Tibial artery (tissue), 4 donors: Measurements from ENCODE around the gene CERT1.
"Not testable (repeated sequence)": the region's sequence is repeated elsewhere in the genome, so short reads cannot be mapped to it uniquely, and the experiment has no call there.

Source experiments
- DNase-seq, 2 donors: peaks; one replicate each; pipeline ENCODE4 v3.0.0-alpha.2; 2019
- H3K27ac ChIP-seq, 2 donors: fragments of 200-600 bp; sonication (generic) in 1 of 2; 1 replicate in 1 of 2; 2 replicates in 1 of 2; pipeline ENCODE4 v1.5.1; 2018 to 2019; ENCODE audit warnings: mild to moderate bottlenecking in 1 of 2
- H3K27me3 ChIP-seq, 2 donors: fragments of 200-600 bp; sonication (generic) in 1 of 2; one replicate each; pipeline versions ENCODE4 v1.5.1 to v1.6.0; 2016 to 2019
- H3K36me3 ChIP-seq, 3 donors: fragments of 200-600 bp; sonication (generic) in 2 of 3; one replicate each; pipeline ENCODE4 v1.5.1; 2016 to 2019; ENCODE audit warnings: mild to moderate bottlenecking in 2 of 3
- H3K4me1 ChIP-seq, 4 donors: fragments of 200-600 bp; sonication (generic) in 2 of 4; 1 replicate in 3 of 4; 2 replicates in 1 of 4; pipeline ENCODE4 v1.5.1; 2016 to 2019
- H3K4me3 ChIP-seq, 2 donors: fragments of 200-600 bp; sonication (generic) in 1 of 2; 1 replicate in 1 of 2; 2 replicates in 1 of 2; pipeline ENCODE4 v1.5.1; 2018 to 2019; ENCODE audit warnings: mild to moderate bottlenecking in 2 of 2
- H3K9me3 ChIP-seq, 3 donors: fragments of 200-600 bp; sonication (generic) in 1 of 3; one replicate each; pipeline ENCODE4 v1.5.1; 2016 to 2019
- CTCF ChIP-seq, 2 experiments: fragments of 200-600 bp in 1 of 2; fragments of 450-650 bp in 1 of 2; IDR thresholded peaks; one replicate each; pipeline ENCODE4 v1.5.1; 2017 to 2019; ENCODE audit warnings: antibody characterized with exemption in 2 of 2, mild to moderate bottlenecking in 1 of 2, moderate library complexity in 1 of 2
- intact Hi-C: fragments of 100-400 bp; cut with DNase I; formaldehyde crosslinking; loops from one replicate; pipeline ENCODE4 v1.15.0; 2023; ENCODE audit warnings: low total_unique reads

Gene CERT1

GRCh38 chr5:75338408-75338807, 173.0 kb downstream of the CERT1 start:
- no peak for TF ChIP-seq CTCF (IDR thresholded peaks at IDR 0.05)
- H3K27ac ChIP-seq: no peak overlapping the region
- intact Hi-C loops: loop anchor here (5.0 kb wide), 2 partner anchors 101 to 286 kb away; partner anchors contain the start of genes ANKRD31 and GCNT4
- peaks cover 0 to 17% (median 6%) of the 10 kb centered on the region in 4 donors for H3K4me1 ChIP-seq
- H3K9me3 ChIP-seq: no peaks in the 10 kb centered on the region
- no peak for DNase-seq
- H3K27me3 ChIP-seq: no peaks in the 10 kb centered on the region
- no peaks in the 10 kb centered on the region for H3K36me3 ChIP-seq
- H3K4me3 ChIP-seq: peak overlapping the region in 1 of 2 donors; percentile 80

GRCh38 chr5:75337366-75338021, 173.9 kb downstream of the CERT1 start:
- no peaks in the 10 kb centered on the region for H3K36me3 ChIP-seq
- no peaks in the 10 kb centered on the region for H3K27me3 ChIP-seq
- DNase-seq: peak; percentile 37 to 68
- H3K27ac ChIP-seq: peak overlapping the region; percentile 87 to 88
- H3K9me3 ChIP-seq: no peaks in the 10 kb centered on the region
- TF ChIP-seq CTCF (IDR thresholded peaks at IDR 0.05): no peak
- peaks cover 0 to 17% (median 6%) of the 10 kb centered on the region in 4 donors for H3K4me1 ChIP-seq
- peak overlapping the region; percentile 80 to 91 for H3K4me3 ChIP-seq
- intact Hi-C loops: loop anchor here (2.0 to 5.0 kb wide), 3 partner anchors 100 to 569 kb away; partner anchors contain the start of genes ANKRD31 and GCNT4

GRCh38 chr5:75336615-75337336, 174.7 kb downstream of the CERT1 start, which contains the start of gene HMGCR:
TSS of gene HMGCR (plus strand) at chr5:75337220. CDS start at chr5:75342606, 5,386 bp downstream.
- Histone ChIP-seq H3K36me3 (no peaks in the 10 kb centered on the region), H3K9me3 (no peaks in the 10 kb centered on the region), H3K27me3 (no peaks in the 10 kb centered on the region), H3K4me3 (peak within 1 kb of the TSS; percentile 80 to 91), H3K27ac (peak within 1 kb of the TSS; percentile 87 to 88), H3K4me1 (peaks cover 0 to 17% (median 6%) of the 10 kb centered on the region in 4 donors)
- no peak for TF ChIP-seq CTCF (IDR thresholded peaks at IDR 0.05)
- intact Hi-C loops: loop anchor here (2.0 to 5.0 kb wide), 3 partner anchors 99 to 568 kb away; partner anchors contain the start of genes ANKRD31 and GCNT4
- DNase-seq: peak; percentile 99

GRCh38 chr5:75335952-75336614, 175.3 kb downstream of the CERT1 start:
- Histone ChIP-seq H3K36me3 (no peaks in the 10 kb centered on the region), H3K27me3 (no peaks in the 10 kb centered on the region), H3K9me3 (no peaks in the 10 kb centered on the region), H3K4me1 (peaks cover 0 to 17% (median 6%) of the 10 kb centered on the region in 4 donors), H3K4me3 (peak overlapping the region; percentile 80 to 91), H3K27ac (peak overlapping the region; percentile 87 to 88)
- DNase-seq: no peak
- TF ChIP-seq CTCF (IDR thresholded peaks at IDR 0.05): peak in 1 of 2 experiments; percentile 29
- intact Hi-C loops: loop anchor here (2.0 to 5.0 kb wide), 3 partner anchors 99 to 567 kb away; partner anchors contain the start of genes ANKRD31 and GCNT4

GRCh38 chr5:75335486-75335885, 175.9 kb downstream of the CERT1 start:
- intact Hi-C loops: loop anchor here (5.0 kb wide), 2 partner anchors 98 to 283 kb away; partner anchors contain the start of genes ANKRD31 and GCNT4
- H3K4me1 ChIP-seq: peaks cover 0 to 17% (median 6%) of the 10 kb centered on the region in 4 donors
- no peak for DNase-seq
- H3K27ac ChIP-seq: no peak overlapping the region
- no peaks in the 10 kb centered on the region for H3K27me3 ChIP-seq
- H3K4me3 ChIP-seq: no peak overlapping the region
- H3K36me3 ChIP-seq: no peaks in the 10 kb centered on the region
- no peak for TF ChIP-seq CTCF (IDR thresholded peaks at IDR 0.05)
- no peaks in the 10 kb centered on the region for H3K9me3 ChIP-seq

GRCh38 chr5:75334413-75334812, 177.0 kb downstream of the CERT1 start:
- intact Hi-C loops, DNase-seq, H3K36me3 ChIP-seq, H3K4me3 ChIP-seq, H3K27ac ChIP-seq, H3K9me3 ChIP-seq, H3K27me3 ChIP-seq: not testable (repeated sequence)
- peaks cover 0 to 17% (median 6%) of the 10 kb centered on the region in 4 donors for H3K4me1 ChIP-seq

- H3K9me3 ChIP-seq, DNase-seq, H3K27ac ChIP-seq, intact Hi-C loops, H3K4me3 ChIP-seq, H3K36me3 ChIP-seq, H3K27me3 ChIP-seq: not testable (repeated sequence)
- peaks cover 0 to 15% (median 6%) of the 10 kb centered on the region in 4 donors for H3K4me1 ChIP-seq
Measured at GRCh38 chr5:75333759-75334158, 177.7 kb downstream of the CERT1 start.
